HUDEP-2 (cell line): ENCODE measurements around the gene IGF2R.

Experiments used
- DNase-seq, 76 experiments: peaks; one replicate each; lab custom pipeline; 2025; ENCODE audit not compliant: unreplicated experiment in 76 of 76; lab: John Stamatoyannopoulos, UW

The IGF2R gene

DNA sequence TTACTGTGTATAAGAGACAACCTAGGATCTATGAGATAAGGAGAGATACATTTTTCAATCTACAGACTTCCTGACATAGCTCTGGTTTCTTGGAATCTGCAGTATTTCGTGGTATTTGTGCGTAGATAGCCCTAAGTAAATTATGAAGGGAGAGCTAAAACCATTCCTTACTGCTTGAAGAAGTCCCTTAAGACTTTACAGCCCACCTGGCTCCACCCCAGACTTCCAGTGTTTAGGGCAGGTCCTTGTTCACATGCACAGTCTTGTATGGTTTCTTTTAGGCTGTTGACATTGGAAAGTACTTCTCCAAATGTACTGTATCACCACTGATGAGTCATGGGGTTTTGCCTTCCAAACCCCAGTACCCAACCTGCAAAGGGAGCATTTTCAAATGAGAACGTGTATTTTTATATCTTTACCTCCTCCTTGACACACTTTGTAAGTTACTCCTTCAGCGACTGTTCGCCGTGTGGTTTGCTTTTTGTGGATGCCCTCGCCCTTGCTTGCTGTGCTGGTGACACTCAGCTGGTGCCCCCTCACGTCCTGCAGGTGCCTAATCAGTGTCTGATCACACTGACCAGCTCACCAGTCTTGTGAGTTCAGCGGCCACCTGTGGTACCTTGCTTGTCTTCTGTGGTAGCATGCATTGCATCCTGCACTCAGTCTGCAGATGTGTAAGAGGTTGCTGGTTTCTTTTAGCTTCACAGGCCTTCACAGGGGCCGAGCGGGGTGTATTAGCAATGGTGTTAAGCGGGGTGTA lies 73.3 kb downstream of the IGF2R start:
- DNase-seq, result no peak

GRCh38 chr6:160042788-160043301 lies 74.0 kb downstream of the IGF2R start:
- no peak for DNase-seq

GRCh38 chr6:160043784-160044183 lies 74.9 kb downstream of the IGF2R start:
- no peak for DNase-seq

DNA sequence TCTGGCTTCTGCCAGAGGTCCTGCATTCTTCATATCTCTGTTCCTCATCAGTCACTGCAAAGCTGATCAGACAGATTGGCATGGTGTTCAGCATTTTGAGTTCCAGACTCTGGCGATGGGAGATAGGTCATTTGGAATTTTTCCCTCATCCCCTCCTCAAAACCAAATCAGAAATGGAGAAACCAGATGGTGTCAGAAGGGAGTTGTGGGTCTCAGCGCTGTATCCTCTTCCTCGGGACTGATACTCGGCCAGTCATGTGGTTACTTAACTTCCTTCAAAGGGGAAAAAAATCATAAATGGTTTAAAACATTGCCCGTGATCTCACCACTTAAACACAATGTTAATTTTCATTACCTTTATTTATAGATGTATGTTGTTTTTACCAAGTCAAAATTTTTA lies 75.8 kb downstream of the IGF2R start:
- no peak for DNase-seq

DNA sequence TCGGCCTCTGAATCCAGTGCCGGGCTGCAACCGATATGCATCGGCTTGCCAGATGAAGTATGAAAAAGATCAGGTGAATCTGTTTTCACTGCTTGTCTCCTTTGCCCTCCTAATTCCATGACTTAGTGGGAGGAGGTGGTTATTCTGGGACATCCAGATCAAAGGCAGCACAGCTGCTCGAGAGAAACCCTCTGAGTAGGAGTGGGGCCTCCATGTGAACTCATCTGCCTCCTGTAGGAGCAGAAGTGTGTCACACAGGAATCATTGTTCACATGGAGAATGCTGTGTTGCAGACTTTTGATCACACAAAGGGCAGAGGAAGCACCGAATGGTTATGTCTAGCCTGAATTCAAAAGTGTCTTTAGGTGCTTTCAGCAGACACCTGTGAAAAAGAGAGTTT lies 79.6 kb downstream of the IGF2R start:
- DNase-seq, result no peak

DNA sequence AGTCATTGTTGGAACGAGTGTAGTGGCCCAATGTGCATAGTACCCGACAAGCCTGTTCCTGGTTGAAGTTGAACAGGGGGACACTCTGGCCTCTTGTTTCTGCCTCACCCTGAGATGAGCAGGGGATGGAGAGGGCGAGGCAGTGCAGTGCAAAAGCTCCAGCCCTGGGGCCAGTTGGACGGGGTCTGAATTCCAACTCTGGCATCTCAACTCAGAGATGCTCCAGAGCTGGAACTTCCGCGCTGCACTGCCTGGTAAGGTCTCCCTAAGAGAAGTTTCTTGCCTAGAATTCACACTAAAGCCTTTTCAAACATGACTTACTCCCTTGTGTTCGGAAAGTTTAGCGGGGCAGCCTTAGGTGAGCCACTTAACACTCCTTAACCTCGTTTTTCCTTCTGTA lies 80.5 kb downstream of the IGF2R start:
- DNase-seq, result no peak

DNA sequence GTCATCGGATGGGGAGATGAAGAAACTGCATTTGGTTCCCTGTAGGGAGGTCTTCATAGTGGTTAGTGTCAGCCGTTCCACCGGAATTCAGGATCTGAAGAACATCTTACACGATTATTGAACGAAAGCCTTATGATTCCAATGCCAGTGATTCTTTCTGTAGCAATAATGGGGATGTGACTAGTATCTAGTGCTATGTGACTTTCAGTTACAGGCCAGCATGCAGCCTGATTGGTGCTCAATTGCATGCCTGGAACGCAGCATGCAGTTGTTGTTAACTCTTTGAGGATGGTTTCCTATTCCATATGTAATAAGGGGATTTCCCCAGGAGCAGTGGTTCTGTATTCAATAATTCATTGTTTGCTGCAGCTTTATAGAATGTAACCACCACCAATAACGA lies 81.1 kb downstream of the IGF2R start:
- no peak for DNase-seq

DNA sequence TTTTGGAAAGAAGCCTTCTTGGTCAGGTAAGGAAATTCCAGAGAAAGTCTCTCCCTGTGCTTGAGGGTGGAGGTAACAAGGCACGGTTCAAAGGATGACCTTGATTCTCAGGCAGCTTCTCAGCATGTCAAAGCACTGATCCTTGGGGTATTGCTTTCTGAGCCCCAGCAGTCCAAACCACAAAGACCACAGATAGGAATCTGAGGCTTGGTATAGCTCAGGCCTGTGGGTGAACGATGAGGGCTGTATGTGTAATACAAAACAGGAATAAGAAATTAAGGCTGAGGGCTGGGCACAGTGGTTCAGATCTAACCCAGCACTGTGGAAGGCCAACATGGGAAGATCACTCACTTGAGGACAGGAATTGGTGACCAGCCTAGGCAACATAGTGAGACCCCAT lies 82.5 kb downstream of the IGF2R start:
- peak in 26 of 76 experiments; percentile 4 to 64 (median 24) for DNase-seq

GRCh38 chr6:160054271-160054670 lies 85.4 kb downstream of the IGF2R start:
- DNase-seq, result no peak

DNA sequence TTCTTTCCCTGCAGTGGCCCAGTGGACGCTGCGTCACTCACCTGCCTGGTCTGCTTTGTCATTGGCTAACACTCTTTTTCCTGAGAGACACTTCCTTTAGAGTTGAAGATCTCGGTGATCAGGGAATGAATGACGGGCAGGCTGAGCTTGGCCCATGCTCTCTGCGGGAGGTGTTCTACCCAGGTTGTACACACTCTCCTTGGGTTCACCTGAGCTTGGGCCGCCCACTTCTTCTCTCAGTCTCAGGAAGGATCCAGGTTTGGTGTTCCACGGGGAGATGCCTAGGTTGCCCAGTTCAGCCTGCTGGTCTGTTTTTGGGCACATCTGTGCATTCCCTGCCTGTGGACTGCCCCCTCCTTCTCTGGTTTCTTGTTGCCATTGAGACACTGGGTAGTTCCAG lies 86.0 kb downstream of the IGF2R start:
- no peak for DNase-seq

DNA sequence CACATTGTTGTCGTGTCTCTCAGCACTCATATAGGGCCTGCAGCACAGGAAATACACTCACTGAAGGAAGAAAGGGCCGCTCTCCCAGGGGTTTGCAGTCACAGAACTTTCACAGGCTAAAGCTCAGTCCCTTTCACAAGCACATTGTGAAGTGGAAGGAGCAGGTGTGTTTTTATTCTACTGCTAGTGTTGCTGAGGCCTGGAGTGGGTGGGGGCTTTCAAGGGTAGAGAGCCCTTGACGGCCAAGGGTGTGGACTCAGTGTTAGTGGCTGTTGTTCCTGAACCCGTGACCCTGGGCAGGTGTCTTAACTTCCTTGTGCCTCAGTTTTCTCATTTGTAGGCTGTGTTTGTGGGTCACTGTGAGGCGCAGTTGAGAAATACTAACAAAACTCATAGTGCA lies 86.5 kb downstream of the IGF2R start:
- no peak for DNase-seq

- DNase-seq, result no peak
Observed at GRCh38 chr6:160055813-160056212, 86.9 kb downstream of the IGF2R start.

GRCh38 chr6:160057080-160057479 lies 88.2 kb downstream of the IGF2R start:
- no peak for DNase-seq

DNA sequence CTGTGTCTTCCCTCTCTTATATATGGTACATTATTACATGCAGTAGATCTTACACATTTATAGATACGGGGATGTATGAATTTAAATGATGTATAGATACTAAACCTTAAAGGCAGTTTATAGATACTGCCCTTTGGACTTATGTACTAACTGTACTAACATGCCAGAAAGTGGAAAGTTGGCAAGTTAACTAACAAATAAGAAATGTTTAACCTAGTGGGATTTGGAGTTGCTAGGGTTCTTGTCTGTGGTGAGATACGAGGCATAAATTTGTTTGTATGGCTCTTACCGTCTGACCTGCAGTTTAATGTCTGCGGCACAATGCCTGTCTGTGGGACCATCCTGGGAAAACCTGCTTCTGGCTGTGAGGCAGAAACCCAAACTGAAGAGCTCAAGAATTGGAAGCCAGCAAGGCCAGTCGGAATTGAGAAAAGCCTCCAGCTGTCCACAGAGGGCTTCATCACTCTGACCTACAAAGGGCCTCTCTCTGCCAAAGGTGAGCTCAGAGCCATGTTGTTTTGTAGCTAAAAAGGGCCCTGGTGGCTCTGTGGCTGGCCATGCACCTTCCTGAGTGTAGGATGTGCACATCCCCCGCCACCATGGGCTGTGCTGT lies 89.8 kb downstream of the IGF2R start:
- no peak for DNase-seq

- DNase-seq, result no peak
Observed at GRCh38 chr6:160060221-160060620, 91.3 kb downstream of the IGF2R start.

GRCh38 chr6:160060920-160061447 lies 92.1 kb downstream of the IGF2R start:
- DNase-seq, result no peak

DNA sequence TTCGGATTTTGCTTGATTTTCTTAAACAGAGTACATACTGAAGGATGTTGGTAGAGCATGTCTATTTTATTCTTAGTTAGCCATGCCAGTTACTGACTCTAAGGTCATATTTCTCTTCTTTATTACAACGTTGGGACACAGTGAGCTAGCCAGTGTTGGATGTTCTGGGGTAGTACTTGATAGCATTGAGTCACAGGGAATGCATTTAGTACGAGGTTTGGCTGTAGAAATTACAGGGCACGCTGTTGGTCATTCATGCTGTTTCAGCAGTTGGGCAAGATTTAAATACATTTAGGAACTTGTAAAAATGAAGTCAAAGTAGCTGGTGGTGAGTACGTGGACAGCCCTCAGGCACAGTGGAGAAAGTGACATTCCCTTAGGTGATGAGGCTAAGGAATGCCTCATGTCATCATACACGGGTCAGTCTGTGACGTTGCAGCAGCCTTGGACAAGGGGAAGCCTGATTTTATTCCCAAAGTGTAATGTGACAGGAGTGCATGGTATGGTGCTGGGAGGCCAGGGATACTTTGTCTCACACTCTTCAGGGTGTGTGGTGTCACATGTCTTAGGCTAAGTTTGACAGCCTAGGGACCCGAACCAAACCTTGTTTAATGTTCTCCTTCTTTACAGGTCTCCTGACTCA lies 95.0 kb downstream of the IGF2R start:
- DNase-seq, result no peak

GRCh38 chr6:160065200-160065599 lies 96.3 kb downstream of the IGF2R start:
- no peak for DNase-seq

DNA sequence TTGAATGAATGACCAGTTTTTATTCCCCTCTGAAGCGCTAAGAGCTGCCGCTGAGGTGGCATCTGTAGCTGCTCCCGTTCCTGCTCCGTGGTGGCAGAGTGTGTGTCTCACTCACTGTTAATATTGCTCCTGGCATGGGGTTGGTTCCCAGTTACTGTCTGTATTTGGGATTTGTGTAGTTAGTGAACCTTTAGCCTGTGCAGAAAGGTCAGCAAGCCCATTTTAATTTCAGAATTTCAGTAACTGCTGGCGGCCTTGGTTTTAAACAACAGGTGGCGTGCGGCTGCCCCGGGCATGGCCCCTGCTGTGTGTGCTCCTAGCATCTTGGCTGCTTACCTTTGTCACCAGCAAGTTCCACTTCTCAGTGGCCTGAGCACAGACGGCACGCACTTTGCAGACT lies 98.7 kb downstream of the IGF2R start:
- DNase-seq, result no peak

DNA sequence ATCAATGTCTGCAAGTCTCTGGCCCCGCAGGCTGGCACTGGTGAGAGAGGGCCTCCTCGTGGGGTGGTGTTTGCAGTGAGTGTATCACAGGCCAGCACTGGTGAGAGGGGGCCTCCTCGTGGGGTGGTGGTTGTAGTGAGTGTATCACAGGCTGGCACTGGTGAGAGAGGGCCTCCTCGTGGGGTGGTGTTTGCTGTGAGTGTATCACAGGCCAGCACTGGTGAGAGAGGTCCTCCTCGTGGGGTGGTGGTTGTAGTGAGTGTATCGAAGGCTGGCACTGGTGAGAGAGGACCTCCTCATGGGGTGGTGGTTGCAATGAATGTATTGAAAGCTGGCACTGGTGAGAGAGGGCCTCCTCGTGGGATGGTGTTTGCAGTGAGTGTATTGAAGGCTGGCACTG lies 99.5 kb downstream of the IGF2R start:
- no peak for DNase-seq

DNA sequence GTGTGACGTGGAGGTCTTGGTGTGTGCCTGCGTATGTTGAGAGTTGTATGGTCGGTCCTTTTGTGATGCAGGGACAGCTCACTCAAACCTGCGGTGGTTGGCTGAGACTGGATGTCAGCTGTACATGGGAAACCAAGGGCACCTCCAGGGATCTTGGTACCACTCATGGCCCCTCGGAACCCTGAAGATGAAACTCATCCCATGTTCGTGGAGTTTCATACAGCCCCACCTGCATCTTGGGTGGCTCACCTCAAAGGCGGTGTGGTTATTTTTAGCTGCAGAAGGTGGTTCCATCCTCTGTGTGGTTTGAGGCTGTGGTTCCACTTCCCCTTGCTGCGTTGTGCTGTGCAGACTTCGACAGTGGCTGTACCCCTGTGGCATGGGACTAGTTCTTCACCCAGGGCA lies 100.2 kb downstream of the IGF2R start:
- no peak for DNase-seq

DNA sequence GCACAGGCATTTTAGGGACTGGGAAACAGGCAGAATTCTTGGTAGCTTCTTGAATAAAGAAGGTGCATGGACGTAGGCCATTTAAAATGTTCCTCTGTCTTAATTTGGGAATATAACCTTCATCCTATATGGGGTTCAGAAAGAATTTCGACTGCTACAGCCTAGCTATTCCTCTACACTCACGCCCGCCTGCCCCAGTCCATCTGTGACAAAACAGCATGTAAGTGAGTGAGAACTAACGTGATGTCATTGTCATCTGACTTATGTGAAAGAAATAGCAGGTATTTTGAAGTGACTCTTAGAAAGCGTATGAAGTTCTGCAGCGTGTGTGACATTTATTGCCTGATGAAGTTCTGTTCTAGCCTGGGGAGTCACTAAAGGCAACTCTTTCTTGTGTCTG lies 100.6 kb downstream of the IGF2R start:
- DNase-seq, result no peak
